ENCODE measurements around the gene ZDHHC16.

- no peak for TF ChIP-seq CTCF (IDR thresholded peaks at IDR 0.05)
- TF ChIP-seq EZH2 (IDR thresholded peaks at IDR 0.05; ENCODE audit: borderline replicate concordance, insufficient read depth, low read depth, low read length, poor library complexity, severe bottlenecking), result no peak
These were observed 28.9 kb downstream of the ZDHHC16 start for GRCh38 chr10:97474918-97475317.

All from B cell (primary cell).